Stimulated activated CD4-positive, alpha-beta T cell treated with anti-CD3 and anti-CD28 coated beads, Interleukin-2, amount 100 ng/mL, for 4 hours (primary cell): ENCODE data around the gene ZNF579.

Source experiments
- DNase-seq: peaks from one replicate; pipeline ENCODE4 v3.0.0-alpha.2; 2020; ENCODE audit warnings: low read depth

ZNF579 gene

GRCh38 chr19:55567708-55568328 lies 12.8 kb downstream of the ZNF579 start:
- DNase-seq = no peak

DNA sequence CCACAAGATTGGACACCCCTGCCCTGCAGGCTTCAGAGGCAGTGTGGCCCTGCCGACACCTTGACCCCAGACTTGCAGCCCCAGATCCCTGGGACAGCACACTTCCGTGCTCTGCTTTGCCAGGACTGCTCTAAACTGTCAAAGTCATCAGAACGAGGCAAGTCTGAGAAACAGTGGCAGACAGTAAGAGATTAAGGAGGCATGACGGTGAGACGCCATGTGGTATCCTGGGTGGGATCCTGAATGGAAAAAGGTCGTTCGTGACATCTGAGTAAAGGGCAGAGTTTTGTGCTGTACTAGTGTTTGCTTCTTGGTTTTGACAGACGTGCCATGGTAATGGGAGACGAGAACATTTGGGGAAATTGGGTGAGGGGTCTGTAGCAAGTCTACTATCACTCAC lies 13.8 kb downstream of the ZNF579 start:
- no peak for DNase-seq

DNA sequence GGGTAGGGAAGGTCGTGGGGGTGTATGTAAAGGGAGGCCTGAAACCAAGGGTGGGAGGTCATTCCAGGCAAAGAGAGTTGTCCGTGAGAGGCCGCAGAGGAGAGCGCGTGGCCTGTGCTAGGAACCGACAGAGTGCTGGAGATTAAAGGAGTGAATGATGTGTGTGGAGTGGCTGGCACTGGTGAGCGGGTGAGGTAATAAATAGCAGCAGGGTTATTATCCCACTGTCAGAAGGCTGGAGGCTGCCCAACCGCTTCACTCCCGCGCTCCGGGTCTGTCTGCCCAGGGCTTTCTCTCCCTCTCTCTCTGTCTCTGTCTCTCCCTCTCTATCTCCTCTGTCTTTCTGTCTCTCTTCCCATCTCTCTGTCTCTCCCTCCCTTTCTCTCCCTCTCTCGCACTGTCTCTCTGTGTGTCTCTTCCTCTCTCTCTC lies 17.4 kb downstream of the ZNF579 start:
- no peak for DNase-seq

GRCh38 chr19:55559684-55560083 lies 21.0 kb downstream of the ZNF579 start:
- DNase-seq = no peak

DNA sequence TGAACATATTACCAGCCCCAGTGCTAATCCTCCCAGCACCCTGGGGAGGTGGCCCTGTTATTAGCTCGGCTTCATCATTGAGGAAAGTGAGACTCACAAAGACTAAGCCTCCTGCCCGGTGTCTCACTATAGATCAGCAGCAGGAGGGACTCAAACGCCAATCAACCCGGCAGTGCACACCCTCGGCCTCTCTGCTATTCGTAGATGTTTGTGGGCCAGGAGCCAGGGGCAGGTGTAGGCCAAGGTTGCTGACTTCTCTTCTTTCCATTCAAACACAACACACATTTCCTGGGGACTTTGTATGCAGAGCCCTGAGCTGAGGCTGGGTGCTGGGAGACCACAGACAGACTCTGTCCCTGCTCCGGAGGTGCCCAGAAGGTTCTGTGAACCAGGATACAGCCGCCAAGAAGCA lies 25.9 kb downstream of the ZNF579 start:
- no peak for DNase-seq

- DNase-seq = no peak
Measured at GRCh38 chr19:55554302-55554701, 26.3 kb downstream of the ZNF579 start.

- no peak for DNase-seq
Measured at GRCh38 chr19:55553217-55554182, 27.1 kb downstream of the ZNF579 start.

GRCh38 chr19:55552620-55553019 lies 28.0 kb downstream of the ZNF579 start:
- DNase-seq = no peak

DNA sequence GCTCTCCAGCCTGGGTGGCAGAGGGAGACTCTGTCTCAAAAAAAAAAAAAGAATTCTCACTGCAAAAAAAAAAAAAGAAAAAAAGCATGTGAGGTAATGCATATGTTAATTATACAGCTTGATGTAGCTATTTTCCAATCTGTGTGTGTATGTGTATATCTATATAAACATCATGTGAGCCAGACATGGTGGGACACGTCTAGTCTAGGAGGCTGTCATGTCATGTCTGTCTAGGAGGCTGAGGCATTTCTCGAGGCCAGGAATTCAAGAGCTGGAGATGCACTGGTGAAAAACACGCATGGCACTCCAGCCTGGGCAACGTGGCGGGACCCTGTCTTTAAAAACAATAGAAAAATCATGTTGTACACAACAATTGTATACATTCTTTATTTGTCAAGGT lies 28.4 kb downstream of the ZNF579 start:
- DNase-seq = no peak

DNA sequence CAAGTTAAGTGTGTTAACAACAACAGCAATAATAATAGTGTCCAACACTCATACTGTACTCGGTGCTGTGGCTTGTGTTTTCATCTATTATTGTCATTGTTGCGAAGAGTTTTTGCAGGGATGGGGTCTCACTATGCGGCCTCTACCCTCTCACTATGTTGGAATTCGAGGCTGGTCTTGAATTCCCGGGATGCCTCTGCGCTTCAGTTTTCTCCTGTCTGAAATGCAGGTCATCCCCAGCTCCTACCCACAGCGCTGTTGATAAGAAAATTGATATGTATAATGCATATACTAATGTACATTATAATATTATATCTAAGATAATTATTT lies 30.4 kb downstream of the ZNF579 start:
- DNase-seq = no peak

DNA sequence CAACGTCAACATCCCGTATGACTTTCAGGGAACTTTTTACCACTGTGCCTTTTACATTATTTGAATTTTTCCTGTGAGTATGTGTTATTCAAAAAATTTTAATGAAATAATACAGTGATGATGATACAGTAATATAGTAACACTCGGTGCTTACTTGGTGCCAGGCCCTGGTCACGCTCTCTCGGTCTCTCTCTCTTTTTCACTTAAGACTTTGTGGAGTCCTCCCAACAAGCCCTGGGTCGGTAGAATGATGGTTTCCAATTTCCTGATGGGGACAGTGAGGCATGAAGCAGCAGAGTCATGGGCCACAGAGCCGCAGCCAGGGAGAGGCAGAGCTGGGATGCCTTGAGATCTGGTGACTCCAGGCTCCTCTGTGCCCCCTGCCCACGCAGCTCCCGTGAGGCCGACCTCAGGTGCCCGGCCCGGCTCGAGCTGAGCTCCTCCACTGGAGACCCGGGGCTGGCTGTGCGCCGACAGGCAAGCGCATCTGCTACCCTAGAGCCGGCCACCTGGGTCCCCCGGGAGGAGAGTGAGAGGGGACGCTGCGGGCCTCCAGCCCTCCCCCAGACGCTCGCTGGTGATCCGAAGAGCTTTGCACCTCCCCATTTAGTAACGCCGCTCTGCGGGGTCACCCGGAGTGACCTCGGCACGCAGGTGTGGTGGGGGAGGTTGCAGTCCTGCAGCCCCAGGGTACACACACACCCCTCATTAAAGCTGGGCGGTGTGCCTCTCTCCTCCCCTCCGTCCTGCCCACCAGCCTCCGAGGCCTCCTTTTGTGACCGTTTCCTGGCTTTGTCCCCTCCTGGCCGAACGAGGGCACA lies 30.9 kb downstream of the ZNF579 start:
- DNase-seq = no peak

- DNase-seq = no peak
Measured at GRCh38 chr19:55546822-55547614, 33.6 kb downstream of the ZNF579 start.

GRCh38 chr19:55546011-55546410 lies 34.6 kb downstream of the ZNF579 start:
- DNase-seq = no peak

DNA sequence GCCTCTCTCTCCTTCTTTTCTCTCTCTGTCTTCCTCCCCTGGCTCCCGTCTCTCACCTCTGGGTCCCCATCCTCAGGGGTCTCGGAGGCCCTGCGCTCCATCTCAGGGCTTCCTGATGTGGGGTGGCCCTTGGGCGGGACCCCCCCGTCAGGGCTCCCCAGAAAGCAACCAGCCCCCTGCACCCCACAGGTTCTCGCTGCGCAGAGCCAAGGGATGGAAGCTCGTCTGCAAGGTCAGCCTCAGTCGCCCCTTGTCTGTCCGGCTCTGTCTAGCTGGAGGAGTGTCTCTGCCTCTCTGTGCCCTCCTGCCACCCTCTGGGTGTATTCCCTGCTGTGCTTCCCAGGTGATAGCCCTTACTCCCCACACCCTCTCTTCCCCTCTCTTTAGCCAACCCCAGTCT lies 35.2 kb downstream of the ZNF579 start, which contains the start of gene SBK3:
Gene SBK3, minus strand, starts transcription at position 101 of the 400 bp plus-strand sequence. Its CDS starts 0 bp downstream, at position 101.
- no peak for DNase-seq

DNA sequence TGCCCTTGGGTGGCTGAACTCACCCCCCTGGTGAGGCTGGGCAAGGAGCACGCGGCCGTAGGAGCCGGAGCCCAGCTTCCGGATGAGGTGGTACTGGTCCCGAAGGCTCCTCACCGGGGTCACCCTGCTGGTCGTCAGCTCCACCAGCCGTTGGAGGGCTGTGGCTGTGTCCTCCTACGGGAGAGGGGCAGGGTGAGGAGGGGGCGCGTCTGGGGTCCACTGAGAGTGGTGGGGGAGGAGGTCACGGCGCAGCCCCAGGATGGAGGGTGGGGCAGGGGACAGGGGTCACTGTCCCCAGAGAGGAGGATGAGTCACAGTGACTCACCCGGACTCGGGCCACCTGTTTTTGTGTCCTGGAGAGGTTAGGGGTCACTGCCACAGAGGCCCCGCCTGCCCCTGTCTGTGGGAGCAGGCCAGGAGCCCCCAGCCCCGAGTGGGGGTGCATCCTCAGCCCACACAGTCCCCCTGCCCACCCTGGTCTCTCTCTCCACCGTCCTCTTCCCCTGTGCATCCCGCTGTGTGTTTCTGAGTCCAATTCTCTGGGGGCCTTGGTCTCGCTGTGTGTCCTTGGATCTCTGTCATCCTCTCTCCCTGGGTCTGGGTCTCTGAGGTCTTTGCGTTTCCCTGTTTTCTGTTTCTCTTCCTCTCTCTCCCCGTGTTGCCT lies 35.7 kb downstream of the ZNF579 start:
- DNase-seq = no peak

DNA sequence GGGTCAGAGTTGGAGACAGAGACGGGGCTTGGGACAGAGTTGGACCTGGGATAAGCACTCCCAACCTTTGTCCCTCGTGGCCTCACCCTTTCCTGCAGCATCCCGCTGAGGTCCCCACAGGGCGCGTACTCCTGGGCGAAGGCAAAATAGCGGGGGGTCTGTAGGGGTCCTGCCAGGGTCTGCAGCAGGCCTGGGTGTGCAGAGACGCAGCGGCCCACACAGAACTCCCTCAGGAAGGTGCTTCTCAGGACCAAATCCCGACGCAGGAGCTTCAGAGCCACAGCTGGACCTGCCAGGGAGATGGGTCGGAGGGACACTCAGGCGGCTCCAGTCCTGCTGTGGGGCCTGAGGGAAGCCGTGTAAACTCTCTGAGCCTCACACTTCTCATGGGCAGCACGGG lies 36.6 kb downstream of the ZNF579 start:
- DNase-seq = no peak

DNA sequence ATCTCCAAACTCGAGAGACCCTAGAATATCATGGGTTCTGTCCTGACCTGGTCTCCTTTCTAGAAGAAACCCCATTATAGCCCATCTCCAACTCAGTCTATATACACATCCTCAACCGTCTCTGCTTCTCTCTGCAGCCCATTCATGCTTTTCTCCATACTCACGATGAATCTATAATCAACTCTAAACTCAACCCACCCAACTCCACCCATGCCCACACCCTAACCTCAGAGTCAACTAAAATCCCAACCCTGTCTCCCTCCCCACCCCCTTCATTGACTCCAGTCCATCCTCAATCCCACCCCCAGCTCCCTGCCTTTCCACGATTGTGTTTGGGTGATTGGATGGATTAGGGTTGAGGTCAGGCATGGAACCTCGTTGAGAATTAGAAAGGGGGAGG lies 37.1 kb downstream of the ZNF579 start:
- no peak for DNase-seq

DNA sequence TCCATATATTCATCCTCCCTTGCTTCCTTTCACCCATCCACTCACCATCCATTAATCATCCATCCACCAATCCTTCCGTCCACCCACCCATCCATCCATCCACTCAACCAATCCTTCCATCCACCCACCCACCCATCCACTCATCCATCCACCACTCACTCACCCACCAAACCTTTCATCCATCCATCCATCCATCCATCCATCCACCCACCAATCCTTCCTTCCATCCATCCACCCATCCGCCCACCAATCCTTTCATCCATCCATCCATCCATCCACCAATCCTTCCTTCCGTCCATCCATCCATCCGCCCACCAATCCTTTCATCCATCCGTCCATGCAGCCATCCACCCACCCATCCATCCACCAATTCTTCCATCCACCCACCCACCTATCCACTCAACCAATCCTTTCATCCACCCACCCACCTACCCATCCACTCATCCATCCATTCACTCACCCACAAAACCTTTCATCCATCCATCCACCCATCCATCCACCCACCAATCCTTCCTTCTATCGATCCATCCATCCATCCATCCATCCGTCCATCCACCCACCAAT lies 38.3 kb downstream of the ZNF579 start:
- DNase-seq = no peak

GRCh38 chr19:55541091-55541490 lies 39.6 kb downstream of the ZNF579 start:
- DNase-seq = no peak

GRCh38 chr19:55540619-55541018 lies 40.0 kb downstream of the ZNF579 start:
- DNase-seq = no peak
